Fibroblast of lung (primary cell): ENCODE data around the gene CCDC85C. TPM values are rescaled to one million over a fixed set of nuclear protein-coding genes. Genes with fewer than 3 reads are reported as not detected.

ENCODE experiments used
- DNase-seq, 2 donors: peaks; one replicate each; pipeline versions ENCODE4 v3.0.0 to v3.0.0-alpha.2; 2010; ENCODE audit warnings: low read depth in 2 of 2
- H2AFZ ChIP-seq: 2 replicates; pipeline ENCODE4 v1.5.1; 2012; ENCODE audit warnings: low read length, control low read depth, inconsistent platforms
- H3K27ac ChIP-seq: 2 replicates; pipeline ENCODE4 v1.5.1; 2011; ENCODE audit warnings: low read length, control low read depth; ENCODE audit not compliant: insufficient read depth
- H3K27me3 ChIP-seq: 2 replicates; pipeline ENCODE4 v1.5.1; 2011; ENCODE audit warnings: mild to moderate bottlenecking, low read length; ENCODE audit not compliant: control insufficient read depth, insufficient read depth
- H3K36me3 ChIP-seq: 2 replicates; pipeline ENCODE4 v1.5.1; 2011; ENCODE audit warnings: low read length; ENCODE audit not compliant: control insufficient read depth, insufficient read depth
- H3K4me1 ChIP-seq: 2 replicates; pipeline ENCODE4 v1.5.1; 2011; ENCODE audit warnings: low read length; ENCODE audit not compliant: control insufficient read depth, insufficient read depth; ENCODE audit errors: extremely low read depth
- H3K4me2 ChIP-seq: 2 replicates; pipeline ENCODE4 v1.5.1; 2011; ENCODE audit warnings: low read length, control low read depth; ENCODE audit not compliant: insufficient read depth; ENCODE audit errors: extremely low read depth
- H3K4me3 ChIP-seq, 4 experiments: fragments of 200-600 bp in 1 of 4; sonication (generic) in 1 of 4; replicated peaks in 1 of 4; 2 replicates each; pipeline ENCODE4 v1.5.1; 2011 to 2016; ENCODE audit warnings: low read length in 4 of 4, low read depth in 3 of 4, mild to moderate bottlenecking in 3 of 4, control low read depth in 2 of 4, inconsistent platforms in 1 of 4, mixed read lengths in 1 of 4; ENCODE audit not compliant: insufficient read depth in 1 of 4; ENCODE audit errors: control extremely low read depth in 1 of 4
- H3K79me2 ChIP-seq: 2 replicates; pipeline ENCODE4 v1.5.1; 2012; ENCODE audit warnings: mild to moderate bottlenecking, low read length, inconsistent platforms; ENCODE audit not compliant: control insufficient read depth, insufficient read depth
- H3K9ac ChIP-seq: 2 replicates; pipeline ENCODE4 v1.5.1; 2011; ENCODE audit warnings: mild to moderate bottlenecking, low read length, control low read depth; ENCODE audit not compliant: insufficient read depth
- H3K9me3 ChIP-seq: 2 replicates; pipeline ENCODE4 v1.5.1; 2012; ENCODE audit warnings: low read depth, low read length; ENCODE audit not compliant: control insufficient read depth, insufficient read depth
- H4K20me1 ChIP-seq: 2 replicates; pipeline ENCODE4 v1.5.1; 2011; ENCODE audit warnings: low read length; ENCODE audit not compliant: control insufficient read depth, insufficient read depth; ENCODE audit errors: extremely low read depth
- CTCF ChIP-seq, 2 donors: IDR thresholded peaks in 1 of 2; conservative IDR thresholded peaks in 1 of 2; 1 replicate in 1 of 2; 2 replicates in 1 of 2; pipeline ENCODE4 v1.5.1; 2011 to 2012; ENCODE audit warnings: low read length in 2 of 2, control low read depth in 1 of 2, inconsistent platforms in 1 of 2, low read depth in 1 of 2, mild to moderate bottlenecking in 1 of 2
- EZH2 ChIP-seq: IDR thresholded peaks from 2 replicates; pipeline ENCODE4 v1.5.1; 2012; ENCODE audit warnings: low read length, control low read depth, mild to moderate bottlenecking; ENCODE audit errors: missing control alignments
- polyA plus RNA-seq, 2 donors: library from polyadenylated mRNA; depleted of rRNA in 1 of 2; stranded (reverse) in 1 of 2; unstranded in 1 of 2; fragments of >200 nt; gene quantifications; 2 replicates each; pipeline ENCODE4 v1.2.1, GENCODE V29; 2011 to 2012; ENCODE audit warnings: missing spikeins in 1 of 2
- total RNA-seq: library from RNA; depleted of rRNA; stranded (reverse); fragments of >200 nt; gene quantifications from 2 replicates; pipeline ENCODE4 v1.2.1, GENCODE V29; 2014

Gene CCDC85C
- total and polyA plus RNA-seq, 2 donors (not counting 1 experiment from before 2014, with no cell fraction given): 4.6 to 9.6 TPM

- no peak for TF ChIP-seq EZH2
- TF ChIP-seq CTCF (conservative IDR thresholded peaks at IDR 0.05 in 1 of 2, IDR thresholded peaks at IDR 0.05 in 1 of 2; ENCODE audit: low read depth in 1 of 2, low read length in 2 of 2): no peak
- H3K4me1 ChIP-seq: no peaks in the 10 kb centered on the region
- no peaks in the 10 kb centered on the region for H3K36me3 ChIP-seq
- DNase-seq: no peak
- no peak overlapping the region for H3K27ac ChIP-seq
- H3K27me3 ChIP-seq: no peaks in the 10 kb centered on the region
- H3K4me3 ChIP-seq: no peak overlapping the region
- no peak overlapping the region for H2AFZ ChIP-seq
- no peak overlapping the region for H3K9ac ChIP-seq
- H3K4me2 ChIP-seq: no peak overlapping the region
- H4K20me1 ChIP-seq: no peaks in the 10 kb centered on the region
- no peaks in the 10 kb centered on the region for H3K9me3 ChIP-seq
- H3K79me2 ChIP-seq: peaks cover 3% of the 10 kb centered on the region
Observed at GRCh38 chr14:99556134-99556791, 47.7 kb downstream of the CCDC85C start.

GRCh38 chr14:99554757-99555531 lies 49.1 kb downstream of the CCDC85C start:
- Histone ChIP-seq H3K4me2 (no peak overlapping the region), H3K4me1 (no peaks in the 10 kb centered on the region), H3K9me3 (no peaks in the 10 kb centered on the region), H3K4me3 (no peak overlapping the region), H3K79me2 (peaks cover 3% of the 10 kb centered on the region), H3K9ac (no peak overlapping the region), H3K27me3 (no peaks in the 10 kb centered on the region), H2AFZ (no peak overlapping the region), H4K20me1 (no peaks in the 10 kb centered on the region), H3K27ac (no peak overlapping the region), H3K36me3 (no peaks in the 10 kb centered on the region)
- no peak for TF ChIP-seq EZH2
- TF ChIP-seq CTCF (conservative IDR thresholded peaks at IDR 0.05 in 1 of 2, IDR thresholded peaks at IDR 0.05 in 1 of 2; ENCODE audit: low read depth in 1 of 2, low read length in 2 of 2): no peak
- no peak for DNase-seq

- H3K27ac ChIP-seq: no peak overlapping the region
- H3K4me2 ChIP-seq: no peak overlapping the region
- no peak overlapping the region for H2AFZ ChIP-seq
- TF ChIP-seq CTCF (conservative IDR thresholded peaks at IDR 0.05 in 1 of 2, IDR thresholded peaks at IDR 0.05 in 1 of 2; ENCODE audit: low read depth in 1 of 2, low read length in 2 of 2) (no peak), EZH2 (no peak)
- H3K9me3 ChIP-seq: no peaks in the 10 kb centered on the region
- no peaks in the 10 kb centered on the region for H3K4me1 ChIP-seq
- H3K27me3 ChIP-seq: no peaks in the 10 kb centered on the region
- DNase-seq: no peak
- H3K79me2 ChIP-seq: peaks cover 3% of the 10 kb centered on the region
- no peak overlapping the region for H3K9ac ChIP-seq
- H3K36me3 ChIP-seq: no peaks in the 10 kb centered on the region
- H3K4me3 ChIP-seq: no peak overlapping the region
- H4K20me1 ChIP-seq: no peaks in the 10 kb centered on the region
Observed at GRCh38 chr14:99554184-99554583, 49.8 kb downstream of the CCDC85C start.
